Kidney (tissue), 14 donors: ENCODE data around the gene HCN2. TPM values are rescaled to one million over a fixed set of nuclear protein-coding genes. Genes with fewer than 3 reads are reported as not detected.

Experiments
- DNase-seq, 5 donors: peaks; one replicate each; pipeline ENCODE4 v3.0.0-alpha.2; 2013 to 2020
- FAIRE-seq: peaks from 2 replicates; lab custom pipeline; 2012; peaks lifted over from hg19 to GRCh38; lab: Jason Lieb, UNC
- H3K27ac ChIP-seq, 2 donors: one replicate each; pipeline ENCODE4 v1.7.0; 2013; ENCODE audit warnings: low read depth in 2 of 2, low read length in 2 of 2, inconsistent platforms in 1 of 2
- H3K27me3 ChIP-seq: one replicate; pipeline ENCODE4 v1.7.1; 2013; ENCODE audit warnings: low read length, inconsistent platforms; ENCODE audit not compliant: control insufficient read depth, insufficient read depth
- H3K36me3 ChIP-seq, 3 donors: one replicate each; pipeline versions ENCODE4 v1.7.0 to v1.7.1; 2013; ENCODE audit warnings: low read length in 3 of 3, control low read depth in 1 of 3, inconsistent platforms in 1 of 3; ENCODE audit not compliant: insufficient read depth in 3 of 3, control insufficient read depth in 2 of 3
- H3K4me1 ChIP-seq, 3 donors: one replicate each; pipeline versions ENCODE4 v1.7.0 to v1.7.1; 2013; ENCODE audit warnings: low read length in 3 of 3, inconsistent platforms in 1 of 3, low read depth in 1 of 3; ENCODE audit not compliant: control insufficient read depth in 2 of 3, insufficient read depth in 2 of 3
- H3K4me3 ChIP-seq, 3 donors: one replicate each; pipeline versions ENCODE4 v1.7.0 to v1.8.1; 2013; ENCODE audit warnings: low read length in 3 of 3, control low read depth in 1 of 3, inconsistent platforms in 1 of 3
- H3K9ac ChIP-seq, 3 donors: one replicate each; pipeline versions ENCODE4 v1.7.0 to v1.7.1; 2013; ENCODE audit warnings: low read length in 3 of 3, control low read depth in 1 of 3, inconsistent platforms in 1 of 3
- H3K9me3 ChIP-seq, 3 donors: one replicate each; pipeline versions ENCODE4 v1.7.0 to v1.7.1; 2013; ENCODE audit warnings: low read length in 3 of 3, control low read depth in 1 of 3, inconsistent platforms in 1 of 3; ENCODE audit not compliant: control insufficient read depth in 2 of 3, insufficient read depth in 1 of 3
- intact Hi-C: fragments of 100-400 bp; cut with DNase I; formaldehyde crosslinking; loops from one replicate; pipeline ENCODE4 v1.11.1; 2022
- polyA plus RNA-seq: library from polyadenylated mRNA; stranded (reverse); fragments of 350-450 nt; fragmentation: Illumina TruSeq; extraction: RNeasy Lipid Tissue Mini Kit (QIAGEN cat#74804); gene quantifications from one replicate; pipeline ENCODE4 v1.2.3, GENCODE V29; 2014; ENCODE audit warnings: low read depth, low replicate concordance; ENCODE audit not compliant: insufficient read depth
- total RNA-seq: library from RNA; stranded (reverse); fragmentation: NEBNext Ultra II Directional; extraction: Animal tissue kit (Norgen Biotek cat#: 25700); gene quantifications from one replicate; pipeline ENCODE4 v1.2.1, GENCODE V29; 2021
- TF ChIP-seq, protein P1 (sequence below): IDR thresholded peaks from 3 replicates; pipeline ENCODE4 v1.5.1; 2012; ENCODE audit warnings: mild to moderate bottlenecking, moderate library complexity, borderline replicate concordance; ENCODE audit not compliant: insufficient read depth; ENCODE audit errors: extremely low read depth
- donor health status: control.
- donor health status: control.
- donor health status: control.
- donor health status: control.
- donor health status: control.
- donor health status: DM: yes; HTN: yes; CAD: no.
- donor health status: Normal renal cell carcinoma (clear cell type).

The HCN2 gene
- total and polyA plus RNA-seq, 2 donors from 2014 or later, result 0.31 to 1.3 TPM

DNA sequence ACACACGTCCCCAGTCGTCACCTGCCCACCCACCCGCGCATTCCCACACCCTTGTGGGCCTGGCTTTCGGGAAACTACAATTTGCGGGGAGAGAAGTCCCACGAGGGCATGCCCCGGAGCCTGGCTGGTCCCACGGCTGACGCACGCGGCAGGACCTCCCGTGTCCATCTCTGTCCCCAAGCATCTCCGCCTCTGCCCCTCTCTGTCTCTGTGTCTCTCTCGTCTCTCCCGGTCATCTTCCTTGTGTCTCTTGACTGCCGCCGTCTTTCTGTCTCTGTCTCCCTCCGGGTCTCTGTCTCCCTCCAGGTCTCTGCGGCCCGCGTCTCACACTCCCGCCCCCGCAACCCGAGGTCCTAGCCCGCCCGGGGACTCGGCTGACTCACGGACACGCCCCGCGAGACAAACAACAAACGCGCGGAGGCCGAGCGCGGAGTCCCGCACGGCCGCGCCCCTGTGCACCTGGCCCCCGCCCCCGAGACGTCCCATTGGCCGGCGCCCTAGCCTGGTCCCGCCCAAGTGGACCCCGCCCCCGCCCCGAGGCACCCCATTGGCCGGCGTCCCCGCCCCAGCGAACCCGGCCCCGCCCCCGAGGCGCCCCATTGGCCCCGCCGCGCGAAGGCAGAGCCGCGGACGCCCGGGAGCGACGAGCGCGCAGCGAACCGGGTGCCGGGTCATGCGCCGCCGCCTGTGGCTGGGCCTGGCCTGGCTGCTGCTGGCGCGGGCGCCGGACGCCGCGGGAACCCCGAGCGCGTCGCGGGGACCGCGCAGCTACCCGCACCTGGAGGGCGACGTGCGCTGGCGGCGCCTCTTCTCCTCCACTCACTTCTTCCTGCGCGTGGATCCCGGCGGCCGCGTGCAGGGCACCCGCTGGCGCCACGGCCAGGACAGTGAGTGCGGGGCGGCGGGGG lies 49.8 kb downstream of the HCN2 start, which contains the start of gene FGF22:
Gene FGF22, plus strand, starts transcription at position 627 of the 908 bp plus-strand sequence. Its CDS starts 47 bp downstream, at position 674.
- TF ChIP-seq, protein P1, sequence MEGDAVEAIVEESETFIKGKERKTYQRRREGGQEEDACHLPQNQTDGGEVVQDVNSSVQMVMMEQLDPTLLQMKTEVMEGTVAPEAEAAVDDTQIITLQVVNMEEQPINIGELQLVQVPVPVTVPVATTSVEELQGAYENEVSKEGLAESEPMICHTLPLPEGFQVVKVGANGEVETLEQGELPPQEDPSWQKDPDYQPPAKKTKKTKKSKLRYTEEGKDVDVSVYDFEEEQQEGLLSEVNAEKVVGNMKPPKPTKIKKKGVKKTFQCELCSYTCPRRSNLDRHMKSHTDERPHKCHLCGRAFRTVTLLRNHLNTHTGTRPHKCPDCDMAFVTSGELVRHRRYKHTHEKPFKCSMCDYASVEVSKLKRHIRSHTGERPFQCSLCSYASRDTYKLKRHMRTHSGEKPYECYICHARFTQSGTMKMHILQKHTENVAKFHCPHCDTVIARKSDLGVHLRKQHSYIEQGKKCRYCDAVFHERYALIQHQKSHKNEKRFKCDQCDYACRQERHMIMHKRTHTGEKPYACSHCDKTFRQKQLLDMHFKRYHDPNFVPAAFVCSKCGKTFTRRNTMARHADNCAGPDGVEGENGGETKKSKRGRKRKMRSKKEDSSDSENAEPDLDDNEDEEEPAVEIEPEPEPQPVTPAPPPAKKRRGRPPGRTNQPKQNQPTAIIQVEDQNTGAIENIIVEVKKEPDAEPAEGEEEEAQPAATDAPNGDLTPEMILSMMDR, result peak; percentile 12
- no peaks in the 10 kb centered on the region for H3K36me3 ChIP-seq
- no peaks in the 10 kb centered on the region for H3K27me3 ChIP-seq
- DNase-seq (peak; percentile 89 to 97 (median 95)), FAIRE-seq (no peak)
- intact Hi-C loops, result no loop called here
- no peaks in the 10 kb centered on the region for H3K9me3 ChIP-seq
- peak within 1 kb of the TSS in 2 of 3 donors; percentile 9 to 19 for H3K9ac ChIP-seq
- H3K27ac ChIP-seq, result no peak within 1 kb of the TSS
- peak within 1 kb of the TSS; percentile 36 to 61 (median 42) for H3K4me3 ChIP-seq
- H3K4me1 ChIP-seq, result peaks cover 0 to 8% (median 4%) of the 10 kb centered on the region in 3 donors

DNA sequence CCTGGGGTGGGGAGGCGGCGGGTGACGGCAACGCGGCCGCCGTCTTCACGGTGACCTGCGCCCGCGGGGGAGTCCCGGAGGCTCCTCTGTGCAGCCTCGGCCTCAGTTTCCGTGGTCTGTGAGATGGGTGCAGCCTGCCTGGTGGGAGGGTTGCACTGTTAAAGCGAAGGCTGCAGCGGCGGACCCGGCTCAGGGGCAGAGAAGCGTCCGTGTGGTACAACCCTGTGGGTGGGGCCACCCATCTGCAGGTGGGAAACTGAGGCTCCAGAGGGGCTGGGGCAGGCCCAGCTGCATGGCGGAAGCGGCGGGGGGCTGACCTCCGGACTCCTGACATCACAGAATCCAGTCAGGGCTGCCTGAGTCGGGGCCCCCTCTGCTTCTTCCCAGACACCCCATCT lies 50.5 kb downstream of the HCN2 start:
- Histone ChIP-seq H3K9ac (no peak overlapping the region), H3K9me3 (no peaks in the 10 kb centered on the region), H3K4me1 (peaks cover 0 to 8% (median 4%) of the 10 kb centered on the region in 3 donors), H3K36me3 (no peaks in the 10 kb centered on the region), H3K4me3 (no peak overlapping the region), H3K27me3 (no peaks in the 10 kb centered on the region), H3K27ac (no peak overlapping the region)
- TF ChIP-seq, protein P1, result no peak
- intact Hi-C loops, result no loop called here
- no peak for FAIRE-seq
- DNase-seq, result peak in 1 of 5 donors; percentile 65

DNA sequence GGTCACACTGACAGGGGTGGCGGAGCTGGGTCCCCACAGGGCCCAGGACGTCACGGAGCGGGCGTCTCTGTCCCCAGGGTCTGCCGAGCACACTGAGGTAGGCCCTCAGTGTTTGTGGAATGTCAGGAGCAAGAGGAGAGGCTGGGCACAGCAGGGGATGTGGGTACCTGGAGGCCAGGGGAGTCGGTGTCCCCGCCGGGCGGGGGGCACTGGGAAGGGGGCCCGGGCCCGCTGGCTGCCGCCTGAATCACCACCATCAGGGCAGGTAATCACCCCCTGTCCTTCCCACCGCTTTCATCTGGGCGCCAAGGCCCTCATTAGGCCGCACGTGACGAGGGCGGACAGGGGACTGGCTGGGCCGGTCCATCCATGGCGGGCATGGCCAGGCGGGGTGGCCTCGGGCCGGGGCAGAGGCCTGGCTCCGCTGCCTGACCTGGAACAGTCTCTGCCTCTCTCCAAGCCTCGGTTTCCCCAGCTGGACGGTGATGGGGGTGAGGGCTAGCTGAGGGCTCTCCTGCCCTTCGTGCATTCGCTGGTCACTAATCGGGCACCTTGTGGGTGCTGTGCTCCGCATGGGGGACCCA lies 51.0 kb downstream of the HCN2 start:
- H3K27ac ChIP-seq, result no peak overlapping the region
- no peaks in the 10 kb centered on the region for H3K9me3 ChIP-seq
- no peak overlapping the region for H3K9ac ChIP-seq
- H3K4me3 ChIP-seq, result no peak overlapping the region
- intact Hi-C loops, result no loop called here
- H3K4me1 ChIP-seq, result peaks cover 0 to 8% (median 4%) of the 10 kb centered on the region in 3 donors
- peak in 1 of 5 donors; percentile 55 for DNase-seq
- H3K36me3 ChIP-seq, result no peaks in the 10 kb centered on the region
- TF ChIP-seq, protein P1, result no peak
- H3K27me3 ChIP-seq, result no peaks in the 10 kb centered on the region
- FAIRE-seq, result no peak
